GM13977 (cell line): Measurements from ENCODE around the gene TBXA2R.

Source experiments
- DNase-seq: peaks from one replicate; pipeline ENCODE4 v3.0.0; 2012; ENCODE audit warnings: low spot score
- CTCF ChIP-seq: IDR thresholded peaks from 2 replicates; pipeline ENCODE4 v1.5.1; 2012; ENCODE audit warnings: mild to moderate bottlenecking, control low read depth; ENCODE audit not compliant: insufficient read depth; ENCODE audit errors: extremely low read depth, missing control alignments
- in situ Hi-C: fragments of 300-500 bp; cut with MboI; formaldehyde crosslinking; loops from one replicate; pipeline ENCODE4 v1.12.0; 2022; ENCODE audit warnings: low sequenced_read_pairs, low pct_unique_long_range_greater_than_20kb, mixed read lengths, inconsistent platforms; ENCODE audit not compliant: unreplicated experiment

TBXA2R gene

GRCh38 chr19:3625996-3626472, 19.4 kb upstream of the TBXA2R start:
- TF ChIP-seq CTCF, result no peak
- in situ Hi-C loops, result no loop called here
- DNase-seq, result no peak

GRCh38 chr19:3623716-3624115, 17.0 kb upstream of the TBXA2R start:
- in situ Hi-C loops, result no loop called here
- TF ChIP-seq CTCF, result no peak
- DNase-seq, result no peak

GRCh38 chr19:3622224-3622623, 15.5 kb upstream of the TBXA2R start:
- in situ Hi-C loops, result no loop called here
- DNase-seq, result no peak
- TF ChIP-seq CTCF, result no peak

GRCh38 chr19:3621689-3622088, 15.0 kb upstream of the TBXA2R start:
- in situ Hi-C loops, result no loop called here
- DNase-seq, result no peak
- no peak for TF ChIP-seq CTCF

GRCh38 chr19:3620817-3621547, 14.3 kb upstream of the TBXA2R start:
- no peak for DNase-seq
- in situ Hi-C loops, result no loop called here
- no peak for TF ChIP-seq CTCF

GRCh38 chr19:3620145-3620816, 13.6 kb upstream of the TBXA2R start:
- no peak for DNase-seq
- in situ Hi-C loops, result no loop called here
- no peak for TF ChIP-seq CTCF
